NCI-H1417 treated with DMSO at 0.1 percent for 48 hours (cell line): Measurements from ENCODE around the gene HSF2.
A peak's percentile ranks its signal among the peaks of the same experiment; 100 is the strongest.

Experiments
- DNase-seq: peaks from one replicate; lab custom pipeline; 2025; lab: John Stamatoyannopoulos, UW

Gene HSF2

GRCh38 chr6:122400121-122400450, 634 bp downstream of the HSF2 start:
- no peak for DNase-seq

DNA sequence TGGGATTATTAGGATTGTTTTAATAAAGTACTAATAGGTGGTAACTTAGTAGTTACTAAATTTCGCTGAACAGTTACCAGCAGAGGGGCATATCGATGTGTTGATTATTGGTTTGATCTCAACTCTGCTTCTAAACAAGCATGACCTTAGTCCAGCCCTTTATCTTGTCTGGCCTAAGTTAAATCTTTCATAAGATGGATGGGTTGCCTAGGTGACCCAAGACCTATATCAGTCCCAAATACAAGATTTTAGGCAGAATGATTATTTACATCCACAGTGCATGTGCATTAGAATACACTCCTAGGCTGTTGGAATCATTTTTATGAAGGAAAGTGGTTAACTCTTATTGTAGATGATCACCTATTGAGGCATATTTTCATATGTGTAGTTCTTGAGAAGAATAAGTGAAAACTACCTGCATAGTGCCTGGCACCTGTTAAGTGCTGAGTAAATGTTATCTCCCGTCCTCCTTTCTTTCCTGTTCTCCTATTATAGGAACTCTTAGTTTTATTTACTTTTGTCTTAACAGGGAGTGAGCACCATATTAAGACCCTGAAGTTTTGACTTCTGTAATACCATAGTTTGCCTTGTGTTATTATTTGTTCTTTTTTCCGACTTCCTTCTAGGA, 1.1 kb downstream of the HSF2 start:
- no peak for DNase-seq

GRCh38 chr6:122401104-122401503, 1.7 kb downstream of the HSF2 start:
- DNase-seq: no peak

- no peak for DNase-seq
Observed at GRCh38 chr6:122404444-122404843, 5.0 kb downstream of the HSF2 start.

GRCh38 chr6:122405417-122405816, 6.0 kb downstream of the HSF2 start:
- no peak for DNase-seq

GRCh38 chr6:122406187-122406586, 6.7 kb downstream of the HSF2 start:
- no peak for DNase-seq

GRCh38 chr6:122407712-122408111, 8.3 kb downstream of the HSF2 start:
- DNase-seq: no peak

GRCh38 chr6:122408240-122408639, 8.8 kb downstream of the HSF2 start:
- no peak for DNase-seq

GRCh38 chr6:122408702-122409458, 9.4 kb downstream of the HSF2 start:
- no peak for DNase-seq

GRCh38 chr6:122412001-122412400, 12.5 kb downstream of the HSF2 start:
- no peak for DNase-seq

GRCh38 chr6:122416825-122417224, 17.4 kb downstream of the HSF2 start:
- peak; percentile 6 for DNase-seq

GRCh38 chr6:122422003-122422402, 22.6 kb downstream of the HSF2 start:
- DNase-seq: no peak

DNA sequence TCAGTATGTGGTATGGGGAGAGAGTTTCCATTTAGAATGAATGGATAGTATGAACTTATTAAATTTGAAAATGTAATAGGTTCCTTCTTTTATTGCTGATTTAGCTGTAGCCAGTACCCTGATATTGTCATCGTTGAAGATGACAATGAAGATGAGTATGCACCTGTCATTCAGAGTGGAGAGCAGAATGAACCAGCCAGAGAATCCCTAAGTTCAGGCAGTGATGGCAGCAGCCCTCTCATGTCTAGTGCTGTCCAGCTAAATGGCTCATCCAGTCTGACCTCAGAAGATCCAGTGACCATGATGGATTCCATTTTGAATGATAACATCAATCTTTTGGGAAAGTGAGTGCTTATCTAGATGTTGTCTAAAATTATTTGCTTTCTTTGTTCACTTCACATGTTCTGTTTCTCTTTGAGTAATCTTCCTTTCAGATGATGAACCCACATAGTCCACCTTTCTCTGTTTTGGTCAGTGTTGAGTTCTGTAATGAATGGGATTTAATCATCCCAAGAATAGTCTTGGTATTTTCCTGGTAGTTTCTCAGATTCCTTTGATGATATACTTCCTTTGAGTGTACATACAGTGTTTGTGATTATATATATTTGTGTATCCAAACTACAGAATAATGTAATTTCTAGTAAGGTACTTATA, 23.3 kb downstream of the HSF2 start:
- no peak for DNase-seq

DNA sequence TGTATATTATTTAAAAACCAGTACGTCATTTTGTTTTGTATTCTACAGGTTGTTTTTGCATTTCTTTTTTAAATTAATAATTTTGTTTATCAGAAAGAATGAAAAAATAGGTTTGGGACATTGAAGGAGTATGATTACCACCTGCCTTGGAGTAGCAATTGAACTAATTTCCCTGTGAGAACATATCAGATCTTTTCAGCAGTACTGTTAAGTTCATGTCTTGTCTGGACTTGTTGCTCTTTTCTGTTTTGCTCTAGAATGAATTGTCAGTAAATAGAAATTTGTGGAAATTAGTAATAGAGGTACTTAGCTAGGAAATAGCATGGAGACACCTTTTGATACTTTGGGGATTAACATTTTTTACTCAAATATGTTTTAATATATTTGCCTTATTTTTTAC, 24.3 kb downstream of the HSF2 start:
- DNase-seq: no peak

GRCh38 chr6:122426597-122426996, 27.1 kb downstream of the HSF2 start:
- no peak for DNase-seq

- DNase-seq: no peak
Observed at GRCh38 chr6:122428781-122429180, 29.3 kb downstream of the HSF2 start.

GRCh38 chr6:122429323-122429722, 29.9 kb downstream of the HSF2 start:
- no peak for DNase-seq

DNA sequence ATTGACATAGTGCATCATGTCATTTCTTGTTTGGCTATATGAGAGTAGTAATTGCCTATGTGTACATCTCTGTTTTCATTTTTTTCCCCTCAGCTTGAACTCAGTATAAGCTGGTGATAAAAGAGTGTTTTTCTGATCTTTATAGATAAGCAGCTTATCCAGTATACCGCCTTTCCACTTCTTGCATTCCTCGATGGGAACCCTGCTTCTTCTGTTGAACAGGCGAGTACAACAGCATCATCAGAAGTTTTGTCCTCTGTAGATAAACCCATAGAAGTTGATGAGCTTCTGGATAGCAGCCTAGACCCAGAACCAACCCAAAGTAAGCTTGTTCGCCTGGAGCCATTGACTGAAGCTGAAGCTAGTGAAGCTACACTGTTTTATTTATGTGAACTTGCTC, 32.3 kb downstream of the HSF2 start:
- DNase-seq: no peak

DNA sequence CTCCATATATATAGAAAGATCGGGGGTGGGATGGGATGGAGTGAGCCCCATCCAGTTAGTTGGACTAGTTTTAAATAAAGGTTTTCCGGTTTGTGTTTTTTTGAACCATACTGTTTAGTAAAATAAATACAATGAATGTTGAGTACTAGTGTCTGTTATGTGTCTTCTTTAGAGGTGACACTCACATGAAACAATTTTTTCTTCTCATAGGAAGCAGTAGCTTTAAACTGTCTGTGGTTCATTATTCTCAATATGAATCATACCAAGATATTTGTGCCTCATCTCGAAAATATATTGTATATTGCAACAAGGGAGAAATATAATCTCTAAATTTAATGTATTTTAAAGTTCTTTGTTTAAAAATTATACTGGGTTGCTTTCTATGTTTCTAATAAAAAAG, 33.4 kb downstream of the HSF2 start:
- DNase-seq: no peak

- no peak for DNase-seq
Observed at GRCh38 chr6:122438975-122439374, 39.5 kb downstream of the HSF2 start.

GRCh38 chr6:122445274-122445673, 45.8 kb downstream of the HSF2 start:
- no peak for DNase-seq

GRCh38 chr6:122449069-122449468, 49.6 kb downstream of the HSF2 start:
- DNase-seq: no peak

- DNase-seq: no peak
Observed at GRCh38 chr6:122452509-122452908, 53.1 kb downstream of the HSF2 start.

GRCh38 chr6:122454673-122455072, 55.2 kb downstream of the HSF2 start:
- no peak for DNase-seq
